Mononuclear cell (primary cell): ENCODE measurements around the gene TTC7B. TPM values are rescaled to one million over a fixed set of nuclear protein-coding genes. Genes with fewer than 3 reads are reported as not detected.

ENCODE experiments used
- H3K27me3 ChIP-seq: 2 replicates; pipeline ENCODE4 v1.6.0; 2011; ENCODE audit warnings: low read length, control low read depth; ENCODE audit not compliant: insufficient read depth
- H3K4me1 ChIP-seq: 2 replicates; pipeline ENCODE4 v1.5.1; 2011; ENCODE audit warnings: mild to moderate bottlenecking, low read length, control low read depth; ENCODE audit not compliant: insufficient read depth
- H3K4me3 ChIP-seq: 2 replicates; pipeline ENCODE4 v1.5.1; 2011; ENCODE audit warnings: mild to moderate bottlenecking, low read length, moderate library complexity
- H3K9me3 ChIP-seq: 2 replicates; pipeline ENCODE4 v1.5.1; 2011; ENCODE audit warnings: low read depth, mild to moderate bottlenecking, control low read depth, low read length
- total RNA-seq: library from RNA; depleted of rRNA; stranded (reverse); fragments of >200 nt; gene quantifications from one replicate; pipeline ENCODE4 v1.2.3, GENCODE V29; 2012

The TTC7B gene
- total RNA-seq, 1 donor: 8.3 TPM

DNA sequence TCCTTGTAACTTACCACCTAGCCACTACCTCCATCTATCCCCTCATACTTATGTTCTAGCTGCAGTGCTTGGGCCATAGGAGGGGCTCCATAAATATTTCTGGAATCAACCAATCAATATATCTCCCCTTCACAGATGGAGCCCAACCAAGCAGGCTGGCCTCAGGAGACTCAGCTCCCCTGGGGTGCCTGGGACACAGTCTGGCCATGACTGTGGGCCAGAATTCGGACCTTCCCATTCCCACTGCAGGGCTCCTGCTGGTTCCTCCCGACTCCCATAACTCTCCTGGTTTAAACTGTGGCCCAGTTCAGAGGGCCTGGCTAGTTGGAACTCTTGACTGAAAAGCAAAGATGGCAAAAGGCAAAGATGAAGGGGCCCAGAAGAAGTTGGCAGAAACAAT, 13.0 kb downstream of the TTC7B start:
- H3K9me3 ChIP-seq: no peaks in the 10 kb centered on the region
- H3K4me1 ChIP-seq: peaks cover 26% of the 10 kb centered on the region
- H3K27me3 ChIP-seq: no peaks in the 10 kb centered on the region
- H3K4me3 ChIP-seq: no peak overlapping the region

DNA sequence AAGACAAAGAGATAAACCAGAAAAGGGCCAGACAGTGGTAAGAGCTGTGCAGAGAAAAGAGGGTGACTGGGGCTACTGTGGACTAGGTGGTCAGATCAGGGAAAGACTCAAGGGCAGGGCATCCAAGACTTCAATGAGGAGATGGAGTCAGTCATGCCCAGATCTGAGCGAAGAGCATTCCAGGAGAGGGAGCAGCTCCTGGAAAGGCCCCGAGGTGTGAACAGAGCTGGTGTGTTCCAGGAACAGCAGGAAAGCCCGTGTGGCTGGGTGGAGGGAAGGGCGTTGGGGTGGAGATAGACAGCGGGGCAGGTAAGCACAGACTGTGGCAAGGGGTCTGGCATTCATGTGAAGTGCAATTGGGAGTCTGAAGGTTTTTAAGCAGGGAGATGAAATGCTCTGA, 16.8 kb downstream of the TTC7B start:
- no peak overlapping the region for H3K4me3 ChIP-seq
- H3K4me1 ChIP-seq: peaks cover 36% of the 10 kb centered on the region
- H3K9me3 ChIP-seq: no peaks in the 10 kb centered on the region
- no peaks in the 10 kb centered on the region for H3K27me3 ChIP-seq

DNA sequence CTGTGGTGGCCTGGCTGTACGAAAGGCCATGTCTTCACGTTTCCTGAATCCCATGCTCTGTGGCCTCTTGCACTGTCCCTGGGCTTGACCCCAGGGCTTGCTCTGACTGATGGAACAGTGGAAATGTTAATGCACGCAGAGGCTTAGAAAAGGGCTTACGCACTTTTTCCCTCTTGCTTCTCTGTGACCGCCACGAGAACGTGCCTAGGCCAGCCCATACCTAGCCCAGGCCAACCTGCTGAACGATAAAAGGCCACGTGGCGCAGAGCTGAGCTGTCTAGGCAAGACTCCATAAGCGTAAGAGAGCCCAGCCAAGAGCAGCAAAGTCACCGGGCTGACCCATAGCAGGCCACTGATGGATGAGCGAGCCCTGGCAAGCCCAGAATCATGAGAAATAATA, 18.3 kb downstream of the TTC7B start:
- Histone ChIP-seq H3K4me3 (no peak overlapping the region), H3K4me1 (peaks cover 28% of the 10 kb centered on the region), H3K9me3 (no peaks in the 10 kb centered on the region), H3K27me3 (no peaks in the 10 kb centered on the region)

DNA sequence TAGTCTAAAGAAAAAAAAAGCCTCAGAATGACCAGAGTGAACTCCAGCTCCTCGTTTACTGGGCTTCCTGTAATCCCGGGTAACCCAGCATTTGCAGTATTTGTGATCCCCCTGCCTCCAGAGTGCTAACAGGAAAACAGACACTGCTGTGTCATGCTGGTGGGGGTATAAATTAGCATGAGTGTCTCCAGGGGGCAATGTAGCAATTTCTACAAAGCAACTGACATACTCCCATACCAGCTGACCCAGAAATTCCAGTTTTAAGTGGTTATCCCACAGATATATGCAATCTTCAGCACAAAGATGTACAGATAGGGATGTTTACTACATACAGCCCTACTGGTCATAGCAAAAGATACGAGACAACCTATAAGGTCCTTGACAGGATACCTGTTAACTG, 18.8 kb downstream of the TTC7B start:
- no peaks in the 10 kb centered on the region for H3K27me3 ChIP-seq
- H3K9me3 ChIP-seq: no peaks in the 10 kb centered on the region
- no peak overlapping the region for H3K4me3 ChIP-seq
- H3K4me1 ChIP-seq: peaks cover 26% of the 10 kb centered on the region

DNA sequence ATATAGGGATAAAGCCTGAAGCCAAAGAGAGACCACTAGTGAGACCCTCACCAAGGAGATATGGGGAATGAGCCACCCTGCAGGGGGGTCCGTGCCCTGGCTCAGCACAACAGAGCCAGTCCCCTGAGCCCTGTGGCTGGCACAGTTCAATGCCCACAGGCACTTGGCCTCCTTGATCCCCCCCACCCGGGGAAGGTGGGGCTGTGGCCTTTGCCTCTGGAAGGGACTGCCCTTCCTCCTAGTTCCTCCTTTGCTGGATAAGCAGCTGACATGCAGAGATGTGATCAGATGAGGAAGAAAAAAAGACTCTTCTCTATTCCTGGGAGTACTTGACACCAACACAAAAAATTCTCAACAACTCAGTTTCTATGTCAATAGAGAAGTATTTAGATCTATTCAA, 19.9 kb downstream of the TTC7B start:
- H3K4me3 ChIP-seq: no peak overlapping the region
- H3K4me1 ChIP-seq: peaks cover 18% of the 10 kb centered on the region
- H3K9me3 ChIP-seq: no peaks in the 10 kb centered on the region
- no peaks in the 10 kb centered on the region for H3K27me3 ChIP-seq

DNA sequence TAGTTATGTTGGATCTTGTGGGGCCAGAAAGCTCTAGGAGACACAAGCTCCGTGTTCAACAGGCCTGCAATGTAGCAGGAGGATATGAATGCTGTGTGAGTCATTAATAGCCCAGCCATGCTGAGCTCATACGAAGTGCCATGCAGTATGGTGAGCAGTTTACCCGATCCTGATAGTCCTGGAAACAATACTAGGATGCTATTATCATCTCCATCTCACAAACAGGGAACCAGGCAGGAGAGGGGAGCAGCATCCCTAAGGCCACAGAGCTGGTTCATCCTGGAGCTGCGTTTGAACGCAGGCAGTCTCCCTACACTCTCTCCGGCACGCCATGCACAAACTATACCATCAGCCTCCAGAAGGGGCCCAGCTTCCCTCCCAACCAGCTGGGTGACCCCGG, 20.5 kb downstream of the TTC7B start:
- H3K27me3 ChIP-seq: no peaks in the 10 kb centered on the region
- no peaks in the 10 kb centered on the region for H3K9me3 ChIP-seq
- H3K4me3 ChIP-seq: no peak overlapping the region
- peaks cover 12% of the 10 kb centered on the region for H3K4me1 ChIP-seq

DNA sequence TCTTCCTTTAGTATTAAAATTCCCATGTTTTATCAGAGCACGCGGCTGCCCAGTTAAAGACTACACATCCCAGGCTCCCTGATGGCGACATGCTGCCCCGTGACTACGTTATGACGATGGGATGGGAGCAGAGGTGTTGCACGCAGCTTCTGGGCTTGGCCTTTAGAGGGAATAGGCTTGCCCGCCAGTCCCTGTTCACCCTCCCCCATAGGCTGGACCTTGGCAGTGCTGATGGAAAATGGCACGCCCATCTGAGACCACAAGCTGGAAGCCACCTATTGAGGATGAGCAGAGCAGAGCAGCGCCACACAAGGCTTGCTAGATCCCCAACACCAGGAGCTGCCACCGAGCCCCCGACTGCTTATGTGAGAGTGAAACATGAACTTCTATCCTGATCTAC, 24.7 kb downstream of the TTC7B start:
- no peaks in the 10 kb centered on the region for H3K9me3 ChIP-seq
- no peaks in the 10 kb centered on the region for H3K27me3 ChIP-seq
- no peak overlapping the region for H3K4me3 ChIP-seq
- H3K4me1 ChIP-seq: peaks cover 7% of the 10 kb centered on the region

DNA sequence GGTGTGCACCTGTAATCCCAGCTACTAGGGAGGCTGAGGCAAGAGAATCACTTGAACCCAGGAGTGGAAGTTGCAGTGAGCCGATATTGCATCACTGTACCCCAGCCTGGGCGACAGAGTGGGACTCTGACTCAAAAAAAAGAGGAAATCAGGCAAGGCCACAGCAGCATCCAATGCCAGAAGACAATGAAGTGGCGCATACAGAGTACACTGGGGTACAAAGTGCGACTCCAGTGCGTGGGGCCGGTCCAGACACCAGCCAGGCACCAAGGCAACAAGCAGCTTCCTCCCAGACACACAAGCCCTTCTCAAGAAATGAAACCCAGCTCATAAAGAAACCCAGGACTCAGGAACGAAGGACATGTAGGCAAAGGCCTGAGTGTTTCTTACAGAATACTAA, 28.2 kb downstream of the TTC7B start:
- Histone ChIP-seq H3K9me3 (no peaks in the 10 kb centered on the region), H3K4me3 (no peak overlapping the region), H3K27me3 (no peaks in the 10 kb centered on the region), H3K4me1 (no peaks in the 10 kb centered on the region)

DNA sequence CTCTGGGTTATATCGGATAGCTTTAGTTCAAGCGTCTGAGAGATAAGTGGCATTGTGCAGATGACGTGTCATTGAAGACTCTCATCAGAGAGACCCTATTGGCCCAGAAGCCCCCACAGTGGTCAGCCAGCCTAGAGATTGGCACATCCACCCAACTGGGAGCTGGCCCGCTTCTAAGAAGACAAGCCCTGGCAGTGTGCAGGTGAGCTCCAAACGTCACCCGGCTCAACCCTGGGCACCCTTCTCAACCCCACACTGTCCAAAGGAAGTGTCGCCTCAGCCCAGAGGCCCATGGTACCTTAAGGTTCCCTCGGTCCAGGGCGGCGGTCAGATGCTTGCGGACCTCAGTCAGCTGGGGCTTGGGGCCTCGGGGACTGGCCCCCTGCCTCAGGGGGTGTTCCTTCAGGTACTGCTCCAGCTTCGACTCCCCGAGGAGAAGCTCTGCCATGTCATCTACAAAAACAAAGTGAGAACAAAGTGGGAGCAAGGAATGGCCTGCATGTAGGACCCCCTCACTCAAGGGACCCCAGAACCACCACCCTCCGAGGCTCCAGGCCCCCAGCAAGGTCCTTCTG, 30.3 kb downstream of the TTC7B start:
- no peaks in the 10 kb centered on the region for H3K27me3 ChIP-seq
- H3K4me1 ChIP-seq: no peaks in the 10 kb centered on the region
- no peak overlapping the region for H3K4me3 ChIP-seq
- H3K9me3 ChIP-seq: no peaks in the 10 kb centered on the region

DNA sequence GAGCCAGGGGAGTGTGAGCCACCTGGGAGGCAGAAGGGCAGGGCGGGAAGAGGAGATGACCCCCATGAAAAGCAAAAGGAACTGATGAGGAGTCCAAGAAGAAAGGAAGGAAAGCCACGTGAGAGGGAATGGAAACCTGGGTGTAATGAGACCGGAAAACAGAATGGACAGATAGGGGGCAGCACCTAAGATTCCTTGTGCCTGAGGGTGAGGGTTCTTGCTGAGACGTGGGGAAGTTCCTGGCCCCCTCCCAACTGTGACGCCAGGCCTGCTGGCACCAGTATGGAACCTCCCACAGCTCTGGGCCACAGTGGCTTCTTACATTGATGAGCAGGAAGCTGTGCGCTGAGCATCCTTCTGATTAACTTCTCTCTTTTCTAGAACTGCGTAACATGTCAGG, 30.8 kb downstream of the TTC7B start:
- H3K9me3 ChIP-seq: no peaks in the 10 kb centered on the region
- no peaks in the 10 kb centered on the region for H3K4me1 ChIP-seq
- no peak overlapping the region for H3K4me3 ChIP-seq
- no peaks in the 10 kb centered on the region for H3K27me3 ChIP-seq

DNA sequence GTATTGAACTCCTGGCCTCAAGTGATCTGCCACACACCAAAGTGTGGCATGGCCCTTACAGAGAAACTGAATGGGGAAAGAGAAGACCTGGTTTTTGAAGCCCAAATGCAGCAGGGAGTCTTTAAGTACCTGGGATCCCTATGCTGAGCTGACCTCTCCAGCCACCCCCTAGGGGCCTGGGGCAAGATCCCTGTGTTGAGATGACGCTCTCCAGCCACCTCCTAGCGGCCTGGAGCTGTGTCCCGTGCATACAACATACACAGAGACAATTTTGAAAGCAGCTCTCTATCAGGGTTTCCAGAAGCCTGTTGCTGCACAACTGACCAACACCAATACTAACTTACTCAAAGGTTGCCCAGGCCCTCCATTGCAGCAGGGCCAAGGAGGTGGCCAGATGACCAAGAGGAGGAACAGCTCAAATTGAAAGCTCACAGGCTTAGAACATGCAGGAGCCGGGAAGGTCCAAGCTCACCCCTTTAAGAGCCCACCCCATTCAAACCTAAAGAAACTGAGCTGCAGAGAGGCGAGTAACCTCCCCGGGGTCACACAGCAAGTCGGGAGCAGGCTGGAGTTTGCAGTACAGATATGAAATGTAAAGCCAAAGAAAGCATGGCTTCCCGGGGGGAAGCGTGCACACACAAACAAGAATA, 31.5 kb downstream of the TTC7B start:
- H3K27me3 ChIP-seq: no peaks in the 10 kb centered on the region
- H3K9me3 ChIP-seq: no peaks in the 10 kb centered on the region
- no peak overlapping the region for H3K4me3 ChIP-seq
- no peaks in the 10 kb centered on the region for H3K4me1 ChIP-seq

DNA sequence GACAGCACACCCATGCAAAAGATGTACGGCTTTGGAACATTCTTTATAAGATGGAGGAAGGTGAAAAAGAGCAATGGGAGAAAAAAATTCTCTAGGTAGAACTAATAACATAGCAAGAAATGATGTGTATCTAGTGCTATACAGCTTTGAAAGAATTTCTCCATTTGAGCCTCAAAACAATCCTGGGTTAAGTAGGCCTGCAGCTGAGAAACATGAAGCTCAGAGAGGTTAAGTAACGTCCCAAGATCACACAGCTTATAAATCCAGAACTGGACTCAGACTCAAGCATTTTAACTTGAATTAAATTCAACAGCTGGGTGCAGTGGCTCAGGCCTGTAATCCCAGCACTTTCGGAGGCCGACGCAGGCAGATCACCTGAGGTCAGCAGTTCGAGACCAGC, 32.9 kb downstream of the TTC7B start:
- Histone ChIP-seq H3K4me1 (no peaks in the 10 kb centered on the region), H3K4me3 (no peak overlapping the region), H3K9me3 (no peaks in the 10 kb centered on the region), H3K27me3 (no peaks in the 10 kb centered on the region)

DNA sequence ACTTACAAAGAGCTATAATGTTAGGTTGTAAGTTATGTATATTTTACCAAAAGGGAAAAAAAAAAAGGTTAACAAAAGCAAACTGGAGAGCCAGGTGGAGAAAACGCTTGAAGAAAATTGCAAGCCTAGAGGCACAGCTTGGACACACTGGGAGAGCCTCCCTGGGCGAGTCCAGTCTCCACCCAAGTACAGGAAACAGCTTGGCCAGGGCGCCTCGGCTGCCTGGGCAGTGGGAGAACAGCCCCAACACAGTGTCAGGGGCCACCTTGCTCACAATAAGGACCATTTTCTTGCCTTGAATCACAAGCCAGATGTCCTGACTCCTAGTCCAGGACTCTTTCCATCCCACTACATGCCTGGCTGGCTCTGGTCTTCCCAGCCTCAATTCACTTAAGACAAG, 33.3 kb downstream of the TTC7B start:
- H3K4me3 ChIP-seq: no peak overlapping the region
- H3K9me3 ChIP-seq: no peaks in the 10 kb centered on the region
- no peaks in the 10 kb centered on the region for H3K27me3 ChIP-seq
- no peaks in the 10 kb centered on the region for H3K4me1 ChIP-seq

DNA sequence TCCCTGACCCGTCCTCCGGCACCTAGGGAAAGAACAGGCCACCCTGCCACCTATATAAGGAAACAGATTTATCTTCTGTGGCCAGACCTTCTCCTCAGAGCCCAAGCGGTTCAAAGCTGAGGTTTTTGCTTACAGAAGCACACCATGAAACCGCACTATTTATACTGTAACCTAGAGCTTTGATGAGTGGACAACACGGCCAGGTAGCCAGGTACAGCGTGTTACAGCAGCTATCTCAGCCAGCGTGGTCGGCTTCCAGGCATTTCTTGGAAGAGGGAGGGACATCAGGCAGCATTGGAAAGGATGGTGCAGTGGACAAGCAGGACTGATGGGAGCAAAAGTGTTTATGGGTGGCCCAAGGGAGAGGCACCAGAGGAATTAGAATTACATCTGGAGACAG, 34.4 kb downstream of the TTC7B start:
- Histone ChIP-seq H3K4me3 (no peak overlapping the region), H3K9me3 (no peaks in the 10 kb centered on the region), H3K27me3 (no peaks in the 10 kb centered on the region), H3K4me1 (no peaks in the 10 kb centered on the region)

DNA sequence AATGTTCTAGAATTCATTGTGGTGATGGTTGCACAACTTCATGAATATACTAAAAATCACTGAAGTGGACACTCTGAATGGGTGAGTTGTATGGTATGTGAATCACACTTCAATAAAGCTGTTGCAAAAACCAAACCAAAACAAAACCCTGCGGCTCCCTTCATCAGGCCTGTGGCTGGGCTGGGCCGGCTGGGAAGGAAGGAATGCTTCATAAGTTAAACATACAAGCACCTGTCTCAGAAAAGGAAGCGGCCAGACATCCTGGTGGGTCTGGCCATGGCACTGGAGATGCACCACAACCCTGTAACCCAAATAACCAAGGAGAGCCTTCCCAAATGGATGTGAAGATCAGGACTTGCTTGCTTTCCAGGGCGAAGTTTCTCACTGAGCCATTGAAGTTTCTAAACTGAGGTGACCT, 34.9 kb downstream of the TTC7B start:
- no peaks in the 10 kb centered on the region for H3K9me3 ChIP-seq
- H3K4me3 ChIP-seq: no peak overlapping the region
- H3K27me3 ChIP-seq: no peaks in the 10 kb centered on the region
- H3K4me1 ChIP-seq: no peaks in the 10 kb centered on the region

DNA sequence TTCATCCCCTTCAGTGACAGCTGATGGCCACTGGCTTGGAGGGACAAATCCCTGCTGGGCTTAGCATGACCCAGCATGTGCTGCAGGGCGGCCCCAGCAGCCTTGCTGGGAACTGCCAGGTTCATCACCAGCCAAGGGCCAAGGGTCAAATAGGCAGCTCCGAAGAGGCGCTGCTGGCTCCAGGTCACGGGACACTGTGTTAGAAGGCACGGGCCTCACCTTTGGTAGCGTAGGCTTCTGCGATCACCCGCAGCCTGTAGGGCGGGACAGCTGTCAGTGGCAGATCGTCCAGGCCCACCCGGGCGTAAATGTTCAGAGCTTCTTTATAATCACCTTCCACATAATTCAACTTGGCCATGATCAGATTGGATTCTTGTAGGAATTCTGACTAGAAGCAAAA, 35.7 kb downstream of the TTC7B start:
- Histone ChIP-seq H3K27me3 (no peaks in the 10 kb centered on the region), H3K4me3 (no peak overlapping the region), H3K9me3 (no peaks in the 10 kb centered on the region), H3K4me1 (no peaks in the 10 kb centered on the region)
